Hepatocyte (in vitro differentiated cells): ENCODE data around the gene RPS6KA2. TPM values are rescaled to one million over a fixed set of nuclear protein-coding genes. Genes with fewer than 3 reads are reported as not detected.
"Not testable (repeated sequence)": the region's sequence is repeated elsewhere in the genome, so short reads cannot be mapped to it uniquely, and the experiment has no call there.

Source experiments
- DNase-seq: peaks from one replicate; pipeline ENCODE4 v3.0.0-alpha.2; 2016; ENCODE audit warnings: low spot score
- H2AFZ ChIP-seq: fragments of 200-600 bp; sonication (generic); 2 replicates; pipeline ENCODE4 v1.6.0; 2016; ENCODE audit warnings: antibody characterized with exemption, mild to moderate bottlenecking
- H3K27ac ChIP-seq: fragments of 200-600 bp; sonication (generic); 2 replicates; pipeline ENCODE4 v1.5.1; 2016; ENCODE audit warnings: mild to moderate bottlenecking
- H3K27me3 ChIP-seq: fragments of 200-600 bp; sonication (generic); 2 replicates; pipeline ENCODE4 v1.6.1; 2016
- H3K36me3 ChIP-seq: fragments of 200-600 bp; sonication (generic); replicated peaks from 2 replicates; pipeline ENCODE4 v1.5.1; 2016; ENCODE audit warnings: low read depth; ENCODE audit not compliant: insufficient read depth
- H3K4me1 ChIP-seq: fragments of 200-600 bp; sonication (generic); 2 replicates; pipeline ENCODE4 v1.5.1; 2016; ENCODE audit warnings: mild to moderate bottlenecking, moderate library complexity; ENCODE audit not compliant: insufficient read depth
- H3K4me2 ChIP-seq: fragments of 200-600 bp; sonication (generic); 2 replicates; pipeline ENCODE4 v1.6.0; 2016
- H3K4me3 ChIP-seq: fragments of 200-600 bp; sonication (generic); 2 replicates; pipeline ENCODE4 v1.5.1; 2016; ENCODE audit warnings: mild to moderate bottlenecking
- H3K79me2 ChIP-seq: fragments of 200-600 bp; sonication (generic); 2 replicates; pipeline ENCODE4 v1.6.0; 2017; ENCODE audit warnings: mild to moderate bottlenecking
- H3K9me2 ChIP-seq: fragments of 200-600 bp; sonication (generic); replicated peaks from 2 replicates; pipeline ENCODE4 v1.6.0; 2017; ENCODE audit warnings: mild to moderate bottlenecking; ENCODE audit not compliant: insufficient read depth
- H3K9me3 ChIP-seq: fragments of 200-600 bp; sonication (generic); 2 replicates; pipeline ENCODE4 v1.5.1; 2016; ENCODE audit warnings: low read depth, mild to moderate bottlenecking
- H4K20me1 ChIP-seq: fragments of 200-600 bp; sonication (generic); 2 replicates; pipeline ENCODE4 v1.6.0; 2016; ENCODE audit warnings: mild to moderate bottlenecking; ENCODE audit not compliant: insufficient read depth, poor library complexity, severe bottlenecking
- EZH2 ChIP-seq: fragments of 200-600 bp; sonication (generic); IDR thresholded peaks from 2 replicates; pipeline ENCODE4 v1.6.1; 2016; ENCODE audit warnings: antibody characterized with exemption, mild to moderate bottlenecking, borderline replicate concordance
- EZH2phosphoT487 ChIP-seq: fragments of 200-600 bp; sonication (generic); IDR thresholded peaks from one replicate; pipeline ENCODE4 v1.6.1; 2018; ENCODE audit warnings: antibody characterized with exemption, mild to moderate bottlenecking, low read depth, moderate library complexity; ENCODE audit not compliant: unreplicated experiment, severe bottlenecking
- WGBS: methylation state at CpG from one replicate; pipeline ENCODE4 v1.1.6; 2016; ENCODE audit warnings: low lambda C conversion rate; ENCODE audit errors: missing lambda C conversion rate; 5-methylcytosine and 5-hydroxymethylcytosine counted together
- polyA plus RNA-seq: library from polyadenylated mRNA; unstranded; fragments of >200 nt; fragmentation: Nextera tagmentation; extraction: Ambion mirVana; gene quantifications from 2 replicates; pipeline ENCODE4 v1.2.1, GENCODE V29; 2016
- total RNA-seq: library from RNA; depleted of rRNA; stranded (reverse); fragments of >200 nt; gene quantifications from 2 replicates; pipeline ENCODE4 v1.2.3, GENCODE V29; 2014
- TF ChIP-seq, protein P1 (sequence below): fragments of 200-600 bp; sonication (generic); IDR thresholded peaks from 2 replicates; pipeline ENCODE4 v1.5.1; 2016; ENCODE audit warnings: antibody characterized with exemption, mild to moderate bottlenecking; ENCODE audit not compliant: poor library complexity

The RPS6KA2 gene
- total and polyA plus RNA-seq, 2 experiments from 2014 or later = 27.7 to 29.2 TPM

DNA sequence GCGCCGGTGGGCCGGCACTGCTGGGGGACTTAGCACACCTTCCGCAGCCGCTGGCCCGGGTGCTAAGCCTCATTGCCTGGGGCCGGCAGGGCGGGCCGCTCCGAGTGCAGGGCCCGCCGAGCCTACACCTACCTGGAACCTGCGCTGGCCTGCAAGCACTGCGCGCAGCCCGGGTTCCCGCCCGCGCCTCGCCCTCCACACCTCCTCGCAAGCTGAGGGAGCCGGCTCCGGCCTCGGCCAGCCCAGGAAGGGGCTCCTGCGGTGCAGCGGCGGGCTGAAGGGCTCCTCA, 233.6 kb downstream of the RPS6KA2 start:
- Histone ChIP-seq H3K4me1 (no peaks in the 10 kb centered on the region), H3K9me3 (no peaks in the 10 kb centered on the region), H3K79me2 (no peaks in the 10 kb centered on the region), H3K9me2 (no peaks in the 10 kb centered on the region), H3K36me3 (no peaks in the 10 kb centered on the region), H3K4me2 (no peak overlapping the region), H3K27ac (no peak overlapping the region), H3K27me3 (no peaks in the 10 kb centered on the region), H2AFZ (no peak overlapping the region), H4K20me1 (no peaks in the 10 kb centered on the region), H3K4me3 (no peak overlapping the region)
- 95% methylated on average over 24 of the region's 27 CpGs for WGBS
- no peak for DNase-seq
- TF ChIP-seq, protein P1, sequence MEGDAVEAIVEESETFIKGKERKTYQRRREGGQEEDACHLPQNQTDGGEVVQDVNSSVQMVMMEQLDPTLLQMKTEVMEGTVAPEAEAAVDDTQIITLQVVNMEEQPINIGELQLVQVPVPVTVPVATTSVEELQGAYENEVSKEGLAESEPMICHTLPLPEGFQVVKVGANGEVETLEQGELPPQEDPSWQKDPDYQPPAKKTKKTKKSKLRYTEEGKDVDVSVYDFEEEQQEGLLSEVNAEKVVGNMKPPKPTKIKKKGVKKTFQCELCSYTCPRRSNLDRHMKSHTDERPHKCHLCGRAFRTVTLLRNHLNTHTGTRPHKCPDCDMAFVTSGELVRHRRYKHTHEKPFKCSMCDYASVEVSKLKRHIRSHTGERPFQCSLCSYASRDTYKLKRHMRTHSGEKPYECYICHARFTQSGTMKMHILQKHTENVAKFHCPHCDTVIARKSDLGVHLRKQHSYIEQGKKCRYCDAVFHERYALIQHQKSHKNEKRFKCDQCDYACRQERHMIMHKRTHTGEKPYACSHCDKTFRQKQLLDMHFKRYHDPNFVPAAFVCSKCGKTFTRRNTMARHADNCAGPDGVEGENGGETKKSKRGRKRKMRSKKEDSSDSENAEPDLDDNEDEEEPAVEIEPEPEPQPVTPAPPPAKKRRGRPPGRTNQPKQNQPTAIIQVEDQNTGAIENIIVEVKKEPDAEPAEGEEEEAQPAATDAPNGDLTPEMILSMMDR = no peak
- TF ChIP-seq EZH2 = no peak

DNA sequence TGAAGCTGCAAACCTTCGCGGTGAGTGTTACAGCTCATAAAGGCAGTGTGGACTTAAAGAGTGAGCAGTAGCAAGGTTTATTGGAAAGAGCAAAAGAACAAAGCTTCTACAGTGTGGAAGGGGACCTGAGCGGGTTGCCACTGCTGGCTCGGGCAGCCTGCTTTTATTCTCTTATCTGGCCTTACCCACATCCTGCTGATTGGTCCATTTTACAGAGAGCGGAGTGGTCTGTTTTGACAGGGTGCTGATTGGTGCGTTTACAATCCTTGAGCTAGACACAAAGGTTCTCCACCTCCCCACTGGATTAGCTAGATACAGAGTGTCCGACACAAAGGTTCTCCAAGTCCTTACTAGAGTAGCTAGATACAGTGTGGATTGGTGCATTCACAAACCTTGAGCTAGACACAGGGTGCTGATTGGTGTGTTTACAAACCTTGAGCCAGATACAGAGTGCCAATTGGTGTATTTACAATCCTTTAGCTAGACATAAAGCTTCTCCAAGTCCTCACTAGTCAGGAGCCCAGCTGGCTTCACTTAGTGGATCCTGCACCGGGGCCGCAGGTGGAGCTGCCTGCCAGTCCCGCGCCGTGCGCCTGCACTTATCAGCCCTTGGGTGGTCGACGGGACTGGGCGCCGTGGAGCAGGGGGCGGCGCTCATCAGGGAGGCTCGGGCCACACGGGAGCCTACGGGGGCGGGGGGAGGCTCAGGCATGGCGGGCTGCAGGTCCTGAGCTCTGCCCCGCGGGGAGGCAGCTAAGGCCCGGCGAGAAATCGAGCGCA, 234.1 kb downstream of the RPS6KA2 start:
- not testable (repeated sequence) for H3K9me2 ChIP-seq, H3K36me3 ChIP-seq, H3K9me3 ChIP-seq, H3K27ac ChIP-seq, H3K4me2 ChIP-seq, DNase-seq, H3K4me3 ChIP-seq, H2AFZ ChIP-seq, H4K20me1 ChIP-seq, H3K4me1 ChIP-seq, H3K79me2 ChIP-seq, H3K27me3 ChIP-seq
- 90% methylated on average over 25 of the region's 30 CpGs for WGBS

DNA sequence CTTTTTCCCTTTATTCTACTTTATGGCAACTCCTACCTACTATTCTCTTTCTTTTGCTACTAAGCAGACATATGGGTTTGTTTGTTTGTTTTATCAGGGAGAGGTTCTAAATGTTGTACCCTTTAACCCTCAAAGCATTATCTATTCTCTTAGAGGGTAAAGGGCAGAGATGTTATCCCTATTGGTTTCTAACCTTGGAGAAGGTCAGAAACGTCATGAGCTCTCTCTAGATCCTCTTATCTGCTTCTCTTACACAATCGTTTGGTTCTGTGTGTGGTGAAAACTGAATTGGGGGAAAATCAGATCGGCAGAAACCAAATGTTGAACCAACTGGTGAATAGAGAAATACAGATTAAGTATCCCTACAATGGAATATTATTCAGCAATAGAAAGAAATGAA, 237.9 kb downstream of the RPS6KA2 start:
- Histone ChIP-seq H3K4me3 (no peak overlapping the region), H3K27ac (no peak overlapping the region), H3K36me3 (no peaks in the 10 kb centered on the region), H3K79me2 (peaks cover 4% of the 10 kb centered on the region), H4K20me1 (no peaks in the 10 kb centered on the region), H3K4me2 (no peak overlapping the region), H3K9me2 (no peaks in the 10 kb centered on the region), H3K27me3 (no peaks in the 10 kb centered on the region), H2AFZ (no peak overlapping the region), H3K4me1 (peaks cover 2% of the 10 kb centered on the region), H3K9me3 (no peaks in the 10 kb centered on the region)
- 48% methylated on average over 3 of the region's 3 CpGs for WGBS
- TF ChIP-seq, protein P1 = no peak
- TF ChIP-seq EZH2phosphoT487 = no peak
- TF ChIP-seq EZH2 = no peak
- no peak for DNase-seq

DNA sequence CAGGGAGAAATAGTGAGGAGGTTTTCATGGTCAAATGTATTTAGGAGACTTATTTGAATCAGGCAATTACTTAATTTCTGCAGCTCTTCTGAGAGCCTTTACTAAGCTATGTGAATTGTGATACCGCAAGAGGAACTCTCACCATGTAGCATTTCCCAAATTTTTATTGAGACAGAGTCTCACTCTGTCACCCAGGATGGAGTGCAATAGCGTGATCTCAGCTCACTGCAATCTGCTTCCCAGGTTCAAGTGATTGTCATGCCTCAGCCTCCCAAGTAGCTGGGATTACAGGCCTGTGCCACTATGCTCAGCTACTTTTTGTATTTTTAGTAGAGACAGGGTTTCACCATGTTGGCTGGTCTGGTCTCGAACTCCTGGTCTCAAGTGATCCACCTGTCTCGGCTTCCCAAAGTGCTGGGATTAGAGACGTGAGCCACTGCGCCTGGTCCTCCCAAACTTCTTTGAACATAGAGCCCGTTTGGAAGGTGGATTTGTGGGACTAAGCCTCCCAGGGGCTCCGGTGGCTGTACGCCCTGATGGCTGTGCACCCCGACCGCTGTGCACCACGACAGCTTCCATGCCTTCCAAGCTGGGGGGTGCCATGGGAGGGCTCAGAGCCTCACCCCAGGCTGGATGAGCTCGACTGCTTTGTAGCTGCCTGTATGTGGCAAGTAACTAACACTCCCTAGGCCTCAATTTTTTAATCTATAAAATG, 238.6 kb downstream of the RPS6KA2 start:
- H3K27ac ChIP-seq = no peak overlapping the region
- H4K20me1 ChIP-seq = no peaks in the 10 kb centered on the region
- H3K4me3 ChIP-seq = no peak overlapping the region
- no peaks in the 10 kb centered on the region for H3K9me3 ChIP-seq
- H3K4me1 ChIP-seq = peaks cover 6% of the 10 kb centered on the region
- H3K9me2 ChIP-seq = no peaks in the 10 kb centered on the region
- no peak overlapping the region for H3K4me2 ChIP-seq
- H2AFZ ChIP-seq = no peak overlapping the region
- no peaks in the 10 kb centered on the region for H3K36me3 ChIP-seq
- 95% methylated on average over 13 of the region's 13 CpGs for WGBS
- TF ChIP-seq, protein P1 = no peak
- TF ChIP-seq EZH2 (no peak), EZH2phosphoT487 (no peak)
- H3K79me2 ChIP-seq = peaks cover 6% of the 10 kb centered on the region
- no peaks in the 10 kb centered on the region for H3K27me3 ChIP-seq
- no peak for DNase-seq
